Activated naive CD4-positive, alpha-beta T cell treated with anti-CD3 and anti-CD28 coated beads, Interleukin-2, amount 50 U/mL, for 16 hours (primary cell): Measurements from ENCODE around the gene SMAD3.

ENCODE experiments used
- DNase-seq: peaks from one replicate; pipeline ENCODE4 v3.0.0-alpha.2; 2020

Gene SMAD3

DNA sequence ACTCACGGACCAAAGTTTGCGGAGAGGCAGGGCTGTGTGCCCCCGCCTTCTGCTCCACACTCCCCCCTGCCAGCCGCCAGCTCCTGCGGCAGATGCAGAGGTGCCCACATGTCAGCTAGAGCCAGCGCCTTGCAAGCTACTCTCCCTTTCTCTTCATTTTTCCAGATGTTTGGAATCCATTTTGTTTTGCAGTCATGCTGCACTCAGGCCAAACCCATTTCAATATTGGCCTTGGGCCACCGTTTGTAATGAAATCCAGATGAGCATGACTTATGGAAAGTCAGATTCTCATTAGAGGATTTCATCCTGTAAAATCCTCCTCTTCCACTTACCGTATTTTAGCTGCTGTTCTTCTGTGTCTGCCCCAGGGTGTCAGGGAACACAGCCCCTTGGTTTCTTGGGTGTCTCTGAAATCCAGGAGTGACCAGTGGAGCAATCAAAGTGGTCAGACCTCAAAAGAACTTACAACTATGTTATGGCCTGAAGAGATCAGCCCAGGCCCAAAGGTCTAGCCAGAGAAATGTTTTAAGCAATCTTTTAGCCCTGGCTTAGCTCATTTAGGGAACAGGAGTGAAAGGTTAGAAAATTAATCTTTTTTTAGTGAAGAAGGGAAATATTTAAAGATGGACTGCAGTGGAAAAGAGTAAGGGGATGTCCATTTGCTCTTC is 123.3 kb downstream of the SMAD3 start:
- DNase-seq, result no peak

DNA sequence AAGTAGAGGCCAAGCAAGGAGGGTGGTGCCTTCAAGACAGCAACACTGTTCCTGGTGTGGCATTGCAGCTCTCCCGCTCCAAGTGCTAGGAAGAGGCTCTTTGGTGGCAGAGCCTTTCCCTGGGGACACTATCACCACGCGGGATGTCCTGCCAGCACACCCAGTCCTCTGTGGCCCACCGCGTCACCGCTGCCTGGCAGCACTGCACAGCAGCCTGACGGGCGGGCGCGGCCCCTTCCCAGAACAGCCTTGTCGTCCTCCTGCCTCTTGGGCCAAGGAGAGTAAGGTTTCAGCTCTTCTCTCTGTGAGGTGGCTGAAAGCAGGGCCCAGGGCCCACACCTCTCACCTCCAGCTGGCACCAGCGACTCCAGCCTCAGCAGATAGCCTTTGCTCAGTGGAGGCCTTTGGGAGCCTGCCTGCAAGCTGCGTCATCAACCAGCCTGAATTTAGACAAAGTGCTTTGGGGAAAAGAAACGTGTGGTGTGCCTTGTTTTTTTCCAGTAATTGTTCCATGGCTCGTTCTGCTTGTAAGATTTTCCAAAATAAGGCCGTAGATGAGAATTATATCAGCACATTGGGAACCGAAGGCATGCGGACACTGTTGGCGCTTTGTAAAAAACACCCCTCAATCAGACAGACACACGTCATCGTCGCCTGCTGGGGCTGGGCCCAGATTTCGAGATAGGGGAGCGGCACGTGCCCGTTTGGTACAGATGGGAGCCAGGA is 124.1 kb downstream of the SMAD3 start:
- DNase-seq, result no peak

DNA sequence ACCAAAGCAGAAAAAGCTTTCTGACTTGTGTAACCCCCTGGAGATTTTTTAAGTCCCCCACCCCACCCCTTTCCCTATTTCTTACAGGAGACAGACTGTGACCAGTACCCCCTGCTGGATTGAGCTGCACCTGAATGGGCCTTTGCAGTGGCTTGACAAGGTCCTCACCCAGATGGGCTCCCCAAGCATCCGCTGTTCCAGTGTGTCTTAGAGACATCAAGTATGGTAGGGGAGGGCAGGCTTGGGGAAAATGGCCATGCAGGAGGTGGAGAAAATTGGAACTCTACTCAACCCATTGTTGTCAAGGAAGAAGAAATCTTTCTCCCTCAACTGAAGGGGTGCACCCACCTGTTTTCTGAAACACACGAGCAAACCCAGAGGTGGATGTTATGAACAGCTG is 124.9 kb downstream of the SMAD3 start:
- no peak for DNase-seq

DNA sequence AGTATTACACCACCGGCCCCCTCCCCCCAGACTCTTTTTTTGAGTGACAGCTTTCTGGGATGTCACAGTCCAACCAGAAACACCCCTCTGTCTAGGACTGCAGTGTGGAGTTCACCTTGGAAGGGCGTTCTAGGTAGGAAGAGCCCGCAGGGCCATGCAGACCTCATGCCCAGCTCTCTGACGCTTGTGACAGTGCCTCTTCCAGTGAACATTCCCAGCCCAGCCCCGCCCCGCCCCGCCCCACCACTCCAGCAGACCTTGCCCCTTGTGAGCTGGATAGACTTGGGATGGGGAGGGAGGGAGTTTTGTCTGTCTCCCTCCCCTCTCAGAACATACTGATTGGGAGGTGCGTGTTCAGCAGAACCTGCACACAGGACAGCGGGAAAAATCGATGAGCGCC is 125.4 kb downstream of the SMAD3 start:
- DNase-seq, result no peak

DNA sequence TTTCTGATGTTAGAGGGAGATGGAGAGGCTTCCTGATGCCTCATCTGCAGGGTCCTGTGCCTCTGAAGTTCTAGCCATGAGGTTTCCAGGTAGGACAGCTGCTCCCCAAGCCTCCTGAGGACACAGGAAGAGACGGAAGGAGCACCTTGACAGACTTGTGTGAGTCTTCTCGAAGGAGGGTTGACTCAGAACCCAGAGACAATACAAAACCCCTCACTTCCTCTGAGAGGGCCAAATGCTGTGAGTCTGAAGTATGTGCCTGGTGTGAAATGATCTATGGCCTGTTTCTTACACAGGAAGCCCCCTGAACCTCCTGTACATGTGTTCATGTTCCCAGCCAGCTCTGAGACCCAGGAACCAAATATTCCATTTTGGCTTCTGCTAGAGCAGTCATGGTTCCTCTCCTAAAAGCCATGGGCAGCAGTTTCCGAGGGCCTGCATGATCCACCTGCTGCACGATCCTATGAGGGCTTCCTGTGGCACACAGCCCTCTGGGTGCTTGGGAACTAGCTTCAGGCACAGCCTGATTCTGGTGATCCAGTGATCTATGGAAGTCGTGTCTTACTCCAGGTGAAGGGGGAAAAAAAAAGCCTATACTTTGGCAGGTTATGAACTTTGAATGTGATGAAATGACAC is 126.9 kb downstream of the SMAD3 start:
- DNase-seq, result no peak

DNA sequence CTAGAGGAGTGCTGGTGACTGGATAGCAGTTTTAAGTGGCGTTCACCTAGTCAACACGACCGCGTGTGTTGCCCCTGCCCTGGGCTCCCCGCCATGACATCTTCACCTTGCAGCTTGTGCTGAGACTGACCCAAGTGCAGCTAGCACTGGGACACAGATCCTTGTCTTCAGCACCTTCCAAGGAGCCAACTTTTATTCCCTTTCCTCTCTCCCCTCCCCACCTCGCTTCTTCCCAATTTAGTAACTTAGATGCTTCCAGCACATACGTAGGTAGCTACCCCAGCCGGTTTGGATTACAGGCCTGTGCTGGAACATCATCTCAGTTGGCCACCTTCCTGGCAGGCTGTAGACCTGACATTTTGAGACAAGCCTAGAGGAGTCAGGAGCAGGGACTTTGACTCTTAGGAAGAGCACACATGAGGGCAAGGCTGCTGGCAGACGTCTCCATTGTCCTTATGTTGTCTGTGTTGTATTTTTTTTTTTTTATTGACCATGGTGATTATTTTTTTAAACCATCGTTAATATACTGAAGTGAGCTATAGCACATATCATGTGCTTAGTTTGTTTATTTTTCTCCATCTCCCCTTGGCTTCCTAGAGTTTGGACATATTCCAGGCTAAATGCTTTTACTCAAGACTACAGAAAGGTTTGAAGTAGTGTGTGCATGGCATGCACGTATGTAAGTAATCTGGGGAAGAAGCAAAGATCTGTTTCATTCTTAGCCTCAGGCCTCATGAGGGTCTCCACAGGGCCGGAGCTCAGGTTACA is 128.0 kb downstream of the SMAD3 start:
- no peak for DNase-seq

DNA sequence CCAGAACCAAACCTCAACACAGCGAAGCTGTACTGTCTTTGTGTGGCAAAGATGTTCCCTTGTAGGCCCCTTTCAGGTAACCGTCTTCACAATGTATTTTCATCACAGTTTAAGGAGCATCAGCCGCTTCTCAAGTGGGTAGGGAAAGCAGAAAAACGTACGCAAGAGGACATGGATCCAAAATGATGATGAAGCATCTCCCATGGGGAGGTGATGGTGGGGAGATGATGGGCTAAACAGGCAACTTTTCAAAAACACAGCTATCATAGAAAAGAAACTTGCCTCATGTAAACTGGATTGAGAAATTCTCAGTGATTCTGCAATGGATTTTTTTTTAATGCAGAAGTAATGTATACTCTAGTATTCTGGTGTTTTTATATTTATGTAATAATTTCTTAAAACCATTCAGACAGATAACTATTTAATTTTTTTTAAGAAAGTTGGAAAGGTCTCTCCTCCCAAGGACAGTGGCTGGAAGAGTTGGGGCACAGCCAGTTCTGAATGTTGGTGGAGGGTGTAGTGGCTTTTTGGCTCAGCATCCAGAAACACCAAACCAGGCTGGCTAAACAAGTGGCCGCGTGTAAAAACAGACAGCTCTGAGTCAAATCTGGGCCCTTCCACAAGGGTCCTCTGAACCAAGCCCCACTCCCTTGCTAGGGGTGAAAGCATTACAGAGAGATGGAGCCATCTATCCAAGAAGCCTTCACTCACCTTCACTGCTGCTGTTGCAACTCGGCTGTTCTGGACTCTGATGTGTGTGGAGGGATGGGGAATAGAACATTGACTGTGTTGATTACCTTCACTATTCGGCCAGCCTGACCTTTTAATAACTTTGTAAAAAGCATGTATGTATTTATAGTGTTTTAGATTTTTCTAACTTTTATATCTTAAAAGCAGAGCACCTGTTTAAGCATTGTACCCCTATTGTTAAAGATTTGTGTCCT is 129.0 kb downstream of the SMAD3 start:
- no peak for DNase-seq

DNA sequence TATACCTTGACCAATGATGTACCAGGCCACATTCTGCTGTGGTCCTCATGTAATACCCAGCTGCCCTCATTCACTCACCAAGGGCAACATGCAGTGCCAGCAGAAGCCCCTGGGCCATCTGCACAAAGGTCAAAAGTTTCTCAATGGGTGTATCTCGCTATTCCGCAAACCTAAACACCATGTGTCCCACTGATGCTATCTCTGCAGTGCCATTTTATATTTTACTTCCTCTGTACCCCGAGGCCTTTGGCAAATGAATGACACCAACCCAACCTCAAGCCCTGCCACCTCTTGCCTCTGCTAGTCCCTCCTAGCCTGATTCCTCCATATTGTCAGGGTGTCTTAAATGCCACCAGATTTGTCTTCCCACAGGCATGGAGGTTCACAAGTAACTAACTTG is 129.9 kb downstream of the SMAD3 start:
- DNase-seq, result no peak

DNA sequence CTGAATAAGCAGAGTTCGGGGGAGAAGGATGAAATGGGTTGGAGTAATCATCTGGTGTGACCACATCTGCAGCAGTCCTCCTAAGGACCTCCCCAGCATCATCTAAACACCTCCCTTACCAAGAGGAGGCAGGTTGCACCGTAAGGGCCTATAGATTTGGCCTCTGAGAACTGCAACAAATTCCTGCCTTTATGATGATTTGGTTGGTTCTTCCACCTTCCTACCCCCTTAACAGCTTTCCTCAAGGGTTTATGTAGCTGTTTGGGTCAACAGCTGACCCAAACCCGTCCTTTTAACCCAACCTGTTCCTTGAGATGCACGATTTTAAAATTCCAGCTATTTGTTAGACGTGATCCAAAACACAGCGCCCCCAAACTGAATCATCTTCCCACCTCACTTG is 130.8 kb downstream of the SMAD3 start:
- no peak for DNase-seq

DNA sequence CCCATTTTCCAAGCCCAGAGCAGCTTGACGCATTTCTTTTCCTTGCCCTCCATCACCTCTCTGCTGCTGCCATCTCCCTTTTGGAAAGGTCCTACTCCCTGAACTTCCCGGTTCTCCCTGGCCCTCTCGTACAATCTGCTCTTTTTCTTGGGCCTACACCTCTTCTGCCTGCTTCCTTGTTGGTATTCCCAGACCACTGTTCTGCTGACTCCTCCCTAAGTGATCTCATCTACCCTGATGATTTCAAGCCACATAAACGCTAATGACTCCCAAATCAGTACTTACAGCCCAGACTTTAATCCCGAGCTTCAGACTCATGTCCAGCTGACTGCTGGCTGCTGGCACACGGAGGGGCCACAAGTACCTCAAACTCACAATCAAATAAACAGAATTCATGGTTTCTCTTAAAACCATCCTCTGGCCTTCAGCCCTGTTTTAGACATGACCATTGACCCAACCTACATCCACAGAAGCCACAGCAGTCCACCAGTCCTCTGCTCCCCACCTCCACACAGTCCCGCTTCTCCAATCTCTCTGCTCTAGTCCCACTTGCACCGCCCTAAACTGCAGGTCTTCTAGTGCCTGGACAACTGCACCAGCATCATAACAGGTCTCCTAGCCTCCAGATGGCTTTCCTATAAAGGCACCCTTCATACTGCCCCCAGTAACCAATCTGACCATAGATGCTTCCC is 131.4 kb downstream of the SMAD3 start:
- DNase-seq, result no peak

DNA sequence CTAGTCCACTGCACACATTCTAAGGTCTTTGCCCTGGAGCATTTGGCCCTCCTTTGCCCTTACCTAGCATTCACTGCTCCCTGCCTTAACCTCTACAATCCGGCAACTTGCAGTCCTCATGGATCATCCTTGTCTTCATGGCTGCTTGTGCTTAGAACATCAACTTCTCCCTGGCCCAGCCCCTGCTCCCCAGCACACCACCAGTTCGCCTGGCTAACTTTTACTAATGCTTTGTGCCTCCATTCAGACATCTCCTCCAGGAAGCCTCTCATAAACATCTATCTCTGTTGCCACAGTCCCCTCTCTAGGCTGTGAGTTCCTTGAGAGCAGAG is 131.9 kb downstream of the SMAD3 start:
- no peak for DNase-seq

DNA sequence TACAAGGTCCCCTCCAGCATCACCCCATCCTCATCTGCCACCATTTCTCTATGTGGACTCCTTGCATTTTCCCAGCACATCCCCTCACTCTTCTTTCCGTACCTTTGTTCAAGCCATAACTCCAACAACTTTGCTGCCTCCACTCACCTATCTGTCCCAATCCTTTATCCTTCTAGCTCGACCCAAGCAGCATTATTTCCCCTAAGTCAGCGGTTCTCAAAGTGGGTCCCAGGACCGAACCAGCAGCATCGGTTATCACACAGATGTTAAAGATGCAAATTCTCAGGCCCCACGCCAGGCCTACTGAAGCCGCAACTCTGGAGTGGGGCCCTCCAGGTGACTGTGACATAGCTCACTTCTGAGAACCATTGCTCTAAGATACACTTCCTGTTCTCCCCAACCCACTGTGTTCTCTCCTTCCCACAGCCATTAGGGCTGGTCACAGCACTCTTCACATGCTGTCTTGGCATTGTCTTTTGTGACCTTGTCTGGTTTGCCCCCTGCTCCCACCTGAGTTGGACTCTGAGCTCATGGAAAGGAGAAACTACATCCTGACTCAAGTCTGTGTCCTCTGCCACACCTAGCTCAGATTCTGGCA is 132.9 kb downstream of the SMAD3 start:
- no peak for DNase-seq

DNA sequence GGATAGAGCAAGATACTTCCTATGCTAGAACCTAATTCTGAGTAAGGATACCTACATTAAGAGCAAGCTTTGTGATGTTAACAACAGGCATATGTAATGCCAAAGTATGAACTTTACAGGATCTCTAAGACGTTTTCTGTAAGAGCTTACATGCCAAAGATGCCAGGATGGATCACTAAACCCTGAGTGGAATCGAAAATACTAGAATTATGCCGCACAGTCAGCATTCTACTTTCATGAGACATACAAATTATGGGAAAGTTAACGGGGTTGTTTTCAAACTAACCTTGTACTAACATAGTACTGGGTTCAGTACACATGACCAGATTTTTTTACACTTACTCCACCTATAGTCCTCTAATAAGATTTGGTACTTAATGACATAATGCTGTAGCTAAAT is 134.0 kb downstream of the SMAD3 start:
- DNase-seq, result no peak

DNA sequence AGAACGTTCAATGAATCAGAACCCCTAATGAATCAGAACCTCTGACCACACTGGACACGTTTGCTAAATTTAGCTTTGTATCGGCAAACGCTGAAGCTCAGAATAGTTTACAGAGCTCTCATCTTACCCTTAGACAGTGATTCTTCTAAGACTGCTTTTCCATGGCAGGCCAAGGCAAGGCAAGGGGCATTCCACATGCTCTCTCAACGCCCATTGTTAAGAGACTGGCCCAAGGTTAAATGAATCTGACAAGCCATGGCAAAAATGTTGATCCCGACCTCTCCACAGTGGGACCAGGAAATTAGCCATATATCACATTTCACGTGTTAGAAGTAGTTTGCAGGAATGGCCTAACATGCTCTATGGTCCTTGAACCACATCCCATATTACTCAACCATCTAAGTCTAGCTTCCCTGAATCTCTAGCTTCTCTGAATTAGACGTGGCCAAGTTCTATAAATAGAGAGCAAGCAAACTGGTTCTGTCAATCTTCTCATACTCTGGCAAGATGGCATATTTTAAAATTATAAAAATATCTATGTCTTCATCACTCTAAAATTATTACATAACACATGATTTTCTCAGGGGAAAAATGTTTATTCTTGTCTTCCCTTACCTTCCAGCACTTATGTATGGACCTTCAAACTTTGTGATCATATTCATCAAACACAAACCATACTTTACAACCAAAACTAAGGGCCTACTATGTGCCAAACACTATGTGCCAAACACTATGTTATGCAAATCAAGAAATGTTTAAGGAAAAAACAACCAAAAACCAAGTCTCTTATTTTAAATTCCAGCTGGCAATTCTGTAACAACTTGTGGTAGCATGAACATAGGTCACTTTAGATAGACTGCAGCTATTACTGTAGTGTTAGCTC is 134.7 kb downstream of the SMAD3 start:
- no peak for DNase-seq

DNA sequence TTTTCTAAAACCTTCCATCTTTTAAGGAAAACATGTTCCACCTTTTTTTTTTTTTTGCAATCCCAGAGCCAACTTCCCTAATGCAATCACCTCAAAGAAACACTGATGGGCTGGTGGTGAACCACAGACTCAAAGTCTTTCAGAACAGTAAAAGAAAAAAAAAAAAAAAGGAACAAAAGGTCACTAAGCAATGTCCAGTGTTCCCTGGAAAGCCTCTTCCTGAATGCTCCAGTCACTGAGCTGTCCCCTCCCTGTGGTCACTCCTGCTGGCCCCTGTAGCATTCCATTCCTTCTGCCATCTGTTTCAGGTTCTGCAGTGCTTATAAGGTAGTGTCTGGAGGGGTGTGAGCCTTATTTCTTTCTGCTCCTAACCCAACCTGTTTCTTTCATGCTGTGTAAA is 135.7 kb downstream of the SMAD3 start:
- no peak for DNase-seq

DNA sequence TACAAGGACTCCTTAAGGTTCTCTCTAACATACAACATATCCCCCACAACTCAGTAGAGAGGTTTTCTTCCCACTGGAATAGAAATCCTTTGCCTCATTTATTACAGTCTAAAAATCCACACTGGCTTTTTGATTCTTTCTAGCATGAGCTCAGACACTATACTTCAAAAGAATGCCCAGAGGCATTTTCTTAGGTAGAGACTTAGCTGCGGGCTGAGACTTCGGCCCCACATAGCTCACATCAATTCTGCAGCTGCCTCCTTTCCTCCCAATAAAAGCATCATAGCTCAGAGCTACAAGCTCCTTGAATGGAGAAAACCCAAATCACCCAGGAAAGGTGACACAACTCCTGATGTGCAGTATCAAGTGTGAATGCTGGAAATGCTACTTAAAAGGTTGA is 136.7 kb downstream of the SMAD3 start:
- no peak for DNase-seq

DNA sequence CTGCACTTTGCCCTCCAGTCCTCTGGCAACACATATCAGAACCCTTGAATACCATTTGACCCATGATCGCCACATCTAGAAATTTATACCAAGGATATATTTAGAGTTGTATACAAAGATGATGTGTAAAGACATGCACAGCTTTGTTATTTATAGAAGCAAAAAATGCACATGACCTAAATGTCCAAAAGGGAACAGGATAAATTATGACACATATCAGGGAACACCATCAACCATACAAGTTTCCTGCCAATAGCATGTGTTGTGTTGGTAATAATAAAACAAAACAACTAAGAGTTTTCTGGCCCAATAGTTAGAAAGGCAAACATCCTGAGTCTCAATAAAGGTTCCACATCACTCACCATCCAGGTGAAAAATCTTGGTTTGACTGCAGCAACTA is 137.6 kb downstream of the SMAD3 start:
- no peak for DNase-seq

DNA sequence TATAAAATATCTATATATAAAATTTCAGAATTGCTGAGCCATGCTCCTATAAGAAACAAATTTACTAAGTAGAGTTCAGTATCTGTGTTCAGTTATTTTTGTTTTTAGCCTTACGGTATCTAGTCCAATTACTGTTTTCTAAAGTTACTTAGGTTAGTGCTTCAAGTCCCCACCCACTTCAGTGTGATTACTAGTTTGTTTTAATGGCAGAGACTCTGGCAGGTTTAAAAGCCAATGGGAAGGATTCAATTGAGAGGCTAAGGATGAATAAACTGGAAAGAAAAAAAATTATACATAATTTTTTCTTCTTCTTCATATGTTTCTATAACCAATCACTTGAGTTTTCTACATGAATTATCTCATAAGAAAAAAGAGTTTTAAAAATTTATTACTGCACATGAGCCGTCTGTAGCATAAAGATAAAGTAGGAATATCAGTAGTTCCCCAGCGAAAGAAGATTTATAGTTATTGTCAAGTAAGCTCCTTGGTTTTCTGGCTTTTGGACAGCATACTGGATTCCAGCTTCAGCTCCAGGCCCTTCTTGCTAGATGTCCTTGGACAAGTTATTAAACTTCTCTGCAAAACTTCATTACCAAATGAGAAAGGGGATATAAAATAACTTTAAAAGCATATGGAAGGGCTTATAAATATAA is 142.3 kb downstream of the SMAD3 start:
- no peak for DNase-seq

DNA sequence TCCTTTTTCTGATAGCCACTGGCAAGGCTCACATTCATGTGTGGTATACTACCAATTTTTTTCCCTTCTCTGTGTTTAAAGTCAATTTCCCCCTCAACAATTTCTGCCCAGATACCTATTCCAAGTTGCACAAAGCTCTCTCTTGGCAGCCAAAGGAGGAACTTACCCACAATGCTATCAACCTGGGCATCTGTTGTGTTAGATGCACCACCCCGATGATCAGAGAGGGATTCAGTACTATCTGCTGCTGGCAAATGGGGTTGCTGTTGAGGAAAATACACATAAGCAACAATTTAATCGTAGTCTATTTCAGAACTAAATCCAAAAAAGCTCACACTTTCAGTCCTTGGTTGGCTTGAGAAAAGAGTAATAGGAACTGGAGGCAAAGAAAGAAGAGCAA is 143.0 kb downstream of the SMAD3 start:
- DNase-seq, result no peak
